Stimulated activated naive CD4-positive, alpha-beta T cell (primary cell): ENCODE measurements around the gene THRB.

ENCODE experiments used
- DNase-seq, 6 experiments: peaks; one replicate each; lab custom pipeline; 2025; lab: John Stamatoyannopoulos, UW

The THRB gene

GRCh38 chr3:24141548-24141947 lies 353.1 kb downstream of the THRB start:
- no peak for DNase-seq

GRCh38 chr3:24139463-24140412 lies 354.9 kb downstream of the THRB start:
- DNase-seq: no peak

GRCh38 chr3:24138876-24139256 lies 355.8 kb downstream of the THRB start:
- DNase-seq: no peak

GRCh38 chr3:24137958-24138875 lies 356.4 kb downstream of the THRB start:
- DNase-seq: no peak

- DNase-seq: no peak
These were observed 357.3 kb downstream of the THRB start for GRCh38 chr3:24137334-24137733.

- no peak for DNase-seq
These were observed 357.9 kb downstream of the THRB start for GRCh38 chr3:24136624-24137310.

GRCh38 chr3:24135280-24135679 lies 359.4 kb downstream of the THRB start:
- DNase-seq: no peak

GRCh38 chr3:24133942-24134341 lies 360.7 kb downstream of the THRB start:
- DNase-seq: no peak

- no peak for DNase-seq
These were observed 361.2 kb downstream of the THRB start for GRCh38 chr3:24133436-24133835.

- DNase-seq: no peak
These were observed 365.1 kb downstream of the THRB start for GRCh38 chr3:24129549-24129948.

GRCh38 chr3:24128199-24129005 lies 366.2 kb downstream of the THRB start:
- no peak for DNase-seq

GRCh38 chr3:24123596-24123995 lies 371.1 kb downstream of the THRB start:
- DNase-seq: no peak

- no peak for DNase-seq
These were observed 374.2 kb downstream of the THRB start for GRCh38 chr3:24120434-24120833.

- no peak for DNase-seq
These were observed 375.3 kb downstream of the THRB start for GRCh38 chr3:24119321-24119751.

- DNase-seq: no peak
These were observed 377.1 kb downstream of the THRB start for GRCh38 chr3:24117508-24117907.

GRCh38 chr3:24111711-24112110 lies 382.9 kb downstream of the THRB start:
- no peak for DNase-seq

- no peak for DNase-seq
These were observed 384.6 kb downstream of the THRB start for GRCh38 chr3:24110051-24110450.

GRCh38 chr3:24101676-24102168 lies 392.9 kb downstream of the THRB start:
- no peak for DNase-seq

GRCh38 chr3:24100696-24101402 lies 393.8 kb downstream of the THRB start:
- DNase-seq: no peak

GRCh38 chr3:24096695-24097290 lies 397.9 kb downstream of the THRB start:
- DNase-seq: no peak
